KBM-7 (cell line): ENCODE measurements around the gene C12orf75.
"Not testable (repeated sequence)": the region's sequence is repeated elsewhere in the genome, so short reads cannot be mapped to it uniquely, and the experiment has no call there.

ENCODE experiments used
- DNase-seq: peaks from one replicate; pipeline ENCODE4 v3.0.0-alpha.2; 2015
- in situ Hi-C: fragments of 300-500 bp; cut with MboI; formaldehyde crosslinking; loops from 2 replicates; pipeline ENCODE4 v1.14.3; 2020; ENCODE audit warnings: low sequenced_read_pairs, low pct_unique_long_range_greater_than_20kb, mixed read lengths

Gene C12orf75

DNA sequence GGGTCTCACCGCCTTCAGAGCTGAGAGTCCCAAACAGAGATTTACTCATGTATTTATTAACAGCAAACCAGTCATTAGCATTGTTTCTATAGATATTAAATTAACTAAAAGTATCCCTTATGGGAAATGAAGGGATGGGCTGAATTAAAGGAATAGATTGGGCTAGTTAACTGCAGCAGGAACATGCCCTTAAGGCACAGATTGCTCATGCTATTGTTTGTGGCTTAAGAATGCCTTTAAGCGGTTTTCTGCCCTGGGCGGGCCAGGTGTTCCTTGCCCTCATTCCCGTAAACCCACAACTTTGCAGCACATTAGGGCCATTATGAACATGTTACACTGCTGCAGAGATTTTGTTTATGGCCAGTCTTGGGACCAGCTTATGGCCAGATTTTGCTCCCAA lies 21.7 kb upstream of the C12orf75 start:
- in situ Hi-C loops, DNase-seq: not testable (repeated sequence)

DNA sequence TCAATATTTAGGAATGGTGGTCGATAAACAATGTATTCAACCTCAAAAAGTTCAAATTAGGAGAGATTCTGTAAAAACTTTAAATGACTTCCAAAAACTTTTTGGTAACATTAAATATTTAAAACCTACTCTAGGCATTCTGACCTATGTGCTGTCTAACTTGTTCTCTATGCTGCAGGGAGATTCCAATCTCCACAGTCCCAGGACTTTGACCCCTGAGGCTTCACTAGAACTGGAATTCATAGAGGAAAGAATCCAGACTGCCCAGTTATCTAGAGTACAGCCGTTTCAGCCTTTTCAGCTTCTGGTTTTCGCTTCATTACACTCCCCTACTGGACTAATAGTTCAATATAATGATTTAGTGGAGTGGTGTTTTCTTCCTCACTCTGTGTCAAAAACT lies 21.1 kb upstream of the C12orf75 start:
- in situ Hi-C loops, DNase-seq: not testable (repeated sequence)

DNA sequence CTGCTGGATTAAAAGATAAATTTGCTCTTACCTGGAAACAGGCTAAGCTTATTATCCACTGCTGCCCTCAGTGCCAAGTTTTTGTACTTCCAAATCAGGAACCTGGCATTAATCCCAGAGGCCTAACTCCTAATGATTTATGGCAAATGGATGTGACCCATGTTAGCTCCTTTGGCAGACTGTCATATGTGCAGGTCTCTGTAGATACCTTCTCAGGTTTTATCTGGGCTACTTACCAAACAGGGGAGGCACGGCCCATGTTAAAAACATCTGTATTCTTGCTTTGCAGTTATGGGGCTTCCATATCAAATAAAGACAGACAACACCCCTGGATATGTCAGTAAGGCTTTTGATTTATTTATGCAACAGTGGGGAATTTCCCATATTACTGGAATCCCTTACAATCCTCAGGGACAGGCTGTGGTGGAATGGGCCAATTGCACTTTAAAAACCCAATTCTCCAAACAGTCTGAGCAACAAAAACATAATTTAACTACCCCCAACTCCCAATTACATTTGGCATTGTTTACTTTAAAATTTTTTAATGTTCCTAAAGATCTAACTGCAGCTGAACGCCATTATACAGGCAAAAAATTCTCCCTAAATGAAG lies 19.9 kb upstream of the C12orf75 start:
- DNase-seq, in situ Hi-C loops: not testable (repeated sequence)

DNA sequence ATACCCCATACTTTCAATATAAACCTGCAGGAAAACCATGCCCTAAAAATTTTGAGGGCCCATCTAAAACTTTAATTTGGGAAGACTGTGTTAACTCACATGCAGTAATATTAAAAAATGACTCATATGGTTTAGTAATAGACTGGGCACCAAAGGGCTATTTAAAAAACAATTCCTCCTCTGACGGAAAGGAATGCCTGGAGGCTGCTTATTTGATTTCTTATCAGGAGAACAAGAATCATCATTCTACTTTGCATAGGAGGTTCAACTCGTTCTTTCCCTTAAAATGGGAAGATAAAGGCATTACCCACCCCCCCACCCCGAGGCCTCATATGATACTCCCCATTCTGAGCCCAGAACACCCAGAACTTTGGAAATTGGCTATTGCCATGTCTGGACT lies 18.6 kb upstream of the C12orf75 start:
- DNase-seq, in situ Hi-C loops: not testable (repeated sequence)

DNA sequence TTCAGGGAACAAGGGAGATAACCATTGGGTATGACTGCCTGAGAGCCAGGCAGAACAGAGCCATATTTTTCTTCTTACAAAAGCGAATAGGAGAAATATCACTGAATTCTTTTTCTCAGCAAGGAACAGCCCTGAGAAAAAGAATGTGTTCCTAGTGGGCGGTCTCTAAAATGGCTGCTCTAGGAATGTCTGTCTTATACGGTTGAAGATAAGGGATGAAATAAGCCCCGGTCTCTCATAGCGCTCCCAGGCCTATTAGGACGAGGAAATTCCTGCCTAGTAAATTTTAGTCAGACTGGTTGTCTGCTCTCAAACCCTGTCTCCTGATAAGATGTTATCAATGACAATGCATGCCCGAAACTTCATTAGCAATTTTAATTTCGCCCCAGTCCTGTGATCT lies 16.7 kb upstream of the C12orf75 start:
- in situ Hi-C loops, DNase-seq: not testable (repeated sequence)

DNA sequence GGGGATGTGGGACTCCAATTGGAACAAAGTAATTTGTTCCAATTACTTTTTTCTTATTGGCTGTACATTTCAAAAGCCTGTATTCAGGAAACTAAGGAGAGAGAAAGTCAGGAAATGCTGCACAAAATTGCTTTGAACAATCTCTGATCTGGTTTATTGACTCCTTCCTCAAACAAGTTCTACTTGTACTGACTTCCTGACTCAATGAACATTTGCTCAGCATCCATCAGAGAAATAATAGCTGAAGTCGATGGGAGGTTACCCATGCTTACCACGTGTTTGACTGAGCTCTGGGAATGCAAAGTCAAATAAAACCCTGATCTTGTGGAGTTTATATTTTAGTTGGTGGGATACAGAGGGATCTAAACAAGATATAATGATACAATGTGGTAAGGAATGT lies 15.4 kb upstream of the C12orf75 start:
- in situ Hi-C loops: no loop called here
- no peak for DNase-seq

DNA sequence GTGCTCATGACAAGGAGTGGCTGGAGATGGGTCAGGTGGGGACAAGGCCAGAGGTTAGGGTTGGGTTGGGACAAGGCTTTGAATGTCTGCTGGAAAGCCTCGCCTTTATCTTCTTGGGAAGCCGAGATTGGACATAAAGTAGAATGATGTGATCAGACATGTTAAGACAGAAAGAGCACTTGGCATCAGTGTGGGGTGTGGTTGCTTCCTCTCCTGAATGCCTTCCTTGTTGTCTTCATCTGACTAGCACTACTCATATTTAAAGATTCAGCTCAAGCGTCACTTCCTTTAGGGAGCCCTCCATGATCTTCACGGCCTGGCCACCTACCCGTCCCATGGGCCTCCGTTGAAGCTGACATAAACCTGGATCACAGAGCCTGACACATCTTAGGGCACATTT lies 14.8 kb upstream of the C12orf75 start:
- DNase-seq: no peak
- in situ Hi-C loops: no loop called here

DNA sequence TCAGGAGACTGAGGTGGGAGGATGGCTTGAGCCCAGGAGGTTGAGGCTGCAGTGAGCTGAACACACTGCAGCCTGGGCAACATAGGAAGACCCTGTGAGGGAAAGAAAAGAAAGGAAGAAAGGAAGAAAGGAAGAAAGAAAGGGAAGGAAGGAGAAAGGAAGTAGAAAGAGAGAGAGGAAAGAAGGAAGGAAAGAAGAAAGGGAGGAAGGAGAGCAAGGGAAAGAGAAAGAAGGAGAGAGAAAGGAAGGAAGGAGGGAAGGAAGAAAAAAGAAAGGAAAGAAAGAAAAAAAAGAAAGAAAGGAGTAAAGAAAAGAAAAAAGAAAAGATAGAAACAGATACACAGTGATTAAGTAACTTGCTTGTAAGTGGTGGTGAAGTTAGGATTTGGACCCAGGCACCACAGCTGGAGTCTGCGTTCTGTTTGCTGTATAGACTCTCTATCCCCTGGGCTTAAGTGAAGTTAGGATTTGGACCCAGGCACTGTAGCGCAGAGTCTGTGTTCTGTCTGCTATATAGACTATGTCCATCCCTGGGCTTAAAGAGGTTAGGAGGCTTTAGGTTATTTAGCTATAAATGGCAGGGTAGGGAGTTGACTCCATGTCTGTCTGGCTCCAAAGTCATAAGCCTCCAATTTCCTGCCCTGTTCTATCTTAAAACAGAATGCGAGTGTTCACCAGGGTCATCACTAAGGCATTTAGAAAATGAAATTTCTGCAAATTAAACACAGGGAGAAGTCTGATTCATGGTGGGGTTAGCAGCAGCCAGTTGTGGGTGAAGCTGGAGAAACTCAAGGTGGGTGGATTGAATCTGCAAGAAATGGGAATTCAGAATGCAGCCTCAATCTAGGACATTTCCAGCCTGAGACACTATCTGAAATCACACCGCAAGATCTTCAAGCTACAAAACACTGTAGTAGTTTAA lies 13.3 kb upstream of the C12orf75 start:
- in situ Hi-C loops: no loop called here
- DNase-seq: no peak

DNA sequence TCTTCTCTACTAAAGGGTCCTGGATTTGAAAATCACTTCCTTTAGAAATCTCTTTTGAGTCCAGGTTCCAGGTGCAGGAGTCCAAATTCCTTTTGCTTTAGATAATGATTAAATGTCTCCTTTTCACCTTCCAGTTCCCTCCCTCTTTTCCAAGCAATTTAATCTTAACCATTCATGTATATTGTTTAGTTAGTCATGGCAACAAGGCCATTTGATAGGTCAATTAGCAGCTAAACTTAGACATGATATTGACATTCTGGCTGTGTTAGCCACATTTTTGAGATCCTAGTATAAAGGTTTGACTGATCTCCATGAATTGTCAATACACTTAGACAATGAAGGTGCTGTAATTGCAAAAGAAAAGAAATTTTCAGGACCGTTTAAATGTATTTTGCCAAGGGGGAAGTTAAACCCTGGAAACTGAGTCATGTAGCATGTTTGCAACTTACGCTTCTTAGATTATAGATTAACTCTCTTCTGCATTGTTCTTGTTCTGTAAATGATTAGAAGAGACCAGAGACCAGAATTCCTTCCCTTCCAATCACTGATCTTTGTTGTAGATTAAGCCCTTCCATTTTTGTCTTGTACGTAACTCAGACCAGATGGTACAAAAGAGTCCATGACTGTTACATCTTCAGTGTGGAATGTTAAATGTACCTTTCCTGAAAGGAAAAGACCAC lies 12.4 kb upstream of the C12orf75 start:
- in situ Hi-C loops: no loop called here
- no peak for DNase-seq

DNA sequence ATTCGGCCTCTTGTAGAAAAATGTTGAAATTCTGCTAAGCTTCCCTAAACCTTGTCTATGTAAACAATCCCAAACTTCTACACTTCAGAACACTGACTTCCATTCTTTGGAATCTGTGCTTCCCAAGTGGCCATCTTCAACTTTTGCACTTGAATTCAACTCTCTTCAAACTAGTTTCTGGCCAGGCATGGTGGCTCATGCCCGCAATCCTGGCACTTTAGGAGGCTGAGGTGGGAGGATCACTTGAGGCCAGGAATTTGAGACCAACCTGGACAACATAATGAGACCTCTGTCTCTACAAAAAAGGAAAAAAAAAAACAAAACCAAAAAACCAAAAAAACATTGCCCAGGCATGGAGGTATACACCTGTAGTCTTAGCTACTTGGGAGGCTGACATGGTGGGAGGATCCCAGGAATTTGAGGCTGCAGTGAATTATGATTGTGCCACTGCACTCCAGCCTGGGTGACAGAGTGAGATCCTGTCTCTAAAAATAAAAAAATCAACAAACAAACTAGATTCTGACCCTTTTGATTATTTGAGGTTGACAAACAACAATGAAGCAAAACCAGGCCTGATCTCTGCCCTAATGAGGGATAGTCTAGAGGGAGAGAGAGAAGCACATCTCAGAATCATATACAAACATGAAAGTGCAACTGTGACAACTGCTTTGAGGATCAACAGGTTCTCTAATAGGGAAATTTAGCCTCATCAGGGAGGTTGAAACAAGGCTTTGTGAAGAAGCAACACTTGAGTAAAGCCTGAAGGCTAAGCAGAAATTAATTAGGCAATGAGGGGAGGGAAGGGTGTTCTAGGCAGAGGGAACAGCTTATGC lies 11.6 kb upstream of the C12orf75 start:
- in situ Hi-C loops: no loop called here
- DNase-seq: no peak

DNA sequence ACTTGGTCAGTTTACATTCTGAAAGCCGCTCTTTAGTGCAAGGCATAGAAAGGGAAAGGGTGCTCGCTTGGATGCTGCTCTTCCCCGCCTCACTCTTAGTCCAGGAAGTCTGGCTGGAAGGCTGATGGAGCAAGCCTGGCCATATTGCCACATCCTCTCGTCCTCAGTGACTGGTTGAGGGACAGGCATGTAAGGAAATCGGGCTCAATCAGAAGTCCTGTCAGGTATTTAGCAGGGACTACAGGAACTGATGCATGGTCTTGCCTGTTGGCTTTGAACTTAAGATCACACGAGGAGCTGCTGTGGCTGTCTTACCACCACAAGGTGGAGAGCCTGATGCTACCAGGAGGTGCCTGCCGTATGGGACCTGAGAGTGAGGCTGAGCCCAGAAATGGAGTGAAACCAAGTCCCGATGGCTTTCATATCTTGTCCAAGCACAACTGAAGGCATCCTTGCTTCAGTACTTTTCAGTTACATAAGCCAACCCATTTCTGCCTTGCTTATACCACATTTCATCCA lies 10.7 kb upstream of the C12orf75 start:
- no peak for DNase-seq

DNA sequence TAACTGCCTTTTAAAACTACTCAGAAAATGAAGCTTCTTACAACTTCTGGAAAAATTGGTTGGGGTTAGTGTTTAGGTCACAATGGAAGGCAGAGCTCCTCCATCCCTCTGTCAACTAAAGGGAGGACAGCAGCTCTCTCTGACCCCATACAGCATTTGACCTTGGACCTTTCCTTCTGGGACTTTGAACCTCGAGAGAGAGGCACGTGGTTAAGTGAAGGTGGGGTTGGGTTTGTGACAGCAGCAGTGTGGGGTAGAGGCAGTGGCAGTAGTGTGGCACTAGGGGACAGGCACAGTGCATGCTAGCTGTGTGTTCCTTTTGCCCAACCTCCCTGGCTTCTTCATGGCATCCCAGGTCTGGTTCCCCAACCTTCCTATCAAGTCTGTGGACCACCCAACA lies 9.4 kb upstream of the C12orf75 start:
- in situ Hi-C loops: no loop called here
- DNase-seq: no peak

More for the DNA sequence above, 10.7 kb upstream of the C12orf75 start:
- in situ Hi-C loops: no loop called here

DNA sequence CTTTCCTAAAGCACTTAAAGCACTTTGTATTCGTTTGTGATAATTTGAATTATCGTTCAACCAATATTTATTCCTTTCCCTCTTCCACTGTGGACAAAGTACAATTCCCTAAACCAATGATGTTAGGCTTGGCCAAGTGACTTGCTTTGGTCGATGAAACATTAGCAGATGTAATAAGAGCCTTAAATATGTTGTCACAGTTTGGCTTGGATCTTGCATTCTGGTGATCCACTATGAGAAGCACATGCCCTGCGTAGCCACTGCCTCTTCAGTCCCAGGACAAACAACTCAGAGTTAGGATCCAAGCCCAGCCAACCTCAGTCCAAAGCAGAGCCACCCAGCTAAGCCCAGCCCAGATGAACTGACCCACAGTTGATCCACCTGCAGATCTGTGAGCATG lies 8.4 kb upstream of the C12orf75 start:
- in situ Hi-C loops: no loop called here

DNA sequence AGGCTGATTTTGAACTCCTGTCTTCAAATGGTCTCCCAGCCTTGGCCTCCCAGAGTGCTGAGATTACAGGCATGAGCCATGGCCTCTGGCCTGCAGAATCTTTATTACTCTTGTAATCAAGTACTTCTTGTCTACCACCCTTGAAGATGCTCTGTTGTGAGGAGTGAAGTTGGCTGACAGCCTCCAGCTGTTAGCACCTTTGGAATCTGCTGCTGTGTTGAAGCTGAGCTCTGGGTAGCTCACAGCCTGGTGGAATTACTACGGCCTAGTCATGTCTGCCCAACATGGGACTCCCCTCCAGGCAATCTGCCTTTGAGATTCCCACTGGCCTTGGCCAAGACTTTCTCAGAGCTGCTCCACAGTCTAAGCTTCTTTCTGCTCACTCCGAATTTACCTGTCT lies 5.8 kb upstream of the C12orf75 start:
- in situ Hi-C loops: no loop called here
- no peak for DNase-seq

More for the DNA sequence above, 8.4 kb upstream of the C12orf75 start:
- no peak for DNase-seq

DNA sequence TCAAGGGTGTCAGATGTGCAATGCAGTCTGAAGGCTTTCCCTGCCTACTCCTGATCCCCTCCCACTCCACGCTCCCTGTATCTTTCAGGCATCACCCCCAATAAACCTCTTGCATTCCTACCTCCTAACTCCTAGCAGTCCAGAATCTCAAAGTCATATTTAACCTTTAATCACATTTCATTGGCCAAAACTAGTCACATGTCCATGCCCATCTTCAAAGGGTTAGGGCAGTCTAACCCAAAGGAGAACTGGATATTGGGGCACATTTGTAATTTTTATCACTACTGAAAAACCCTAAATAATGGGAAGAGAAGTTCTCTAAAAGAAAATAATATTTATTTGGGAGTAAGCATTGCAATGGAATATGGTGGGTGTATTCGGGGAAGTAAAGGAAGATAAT lies 5.4 kb upstream of the C12orf75 start:
- no peak for DNase-seq
- in situ Hi-C loops: no loop called here

DNA sequence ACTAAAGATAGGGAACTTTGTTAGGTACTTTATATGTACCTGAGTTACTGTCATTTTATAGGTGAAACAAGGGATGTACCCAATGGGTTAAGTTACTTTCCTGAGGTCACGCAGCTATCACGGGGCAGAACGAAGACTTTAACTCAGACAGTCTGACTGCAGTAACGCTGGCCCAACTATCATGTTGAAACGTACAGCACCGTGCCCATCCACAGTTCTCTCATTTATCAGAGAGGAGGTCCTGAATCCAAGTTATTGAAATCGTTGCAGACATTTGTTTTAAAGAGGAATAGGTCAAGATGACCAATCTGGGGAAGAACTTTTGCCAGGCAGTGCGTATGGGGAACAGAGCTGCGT lies 587 bp upstream of the C12orf75 start:
- no peak for DNase-seq
- in situ Hi-C loops: no loop called here

DNA sequence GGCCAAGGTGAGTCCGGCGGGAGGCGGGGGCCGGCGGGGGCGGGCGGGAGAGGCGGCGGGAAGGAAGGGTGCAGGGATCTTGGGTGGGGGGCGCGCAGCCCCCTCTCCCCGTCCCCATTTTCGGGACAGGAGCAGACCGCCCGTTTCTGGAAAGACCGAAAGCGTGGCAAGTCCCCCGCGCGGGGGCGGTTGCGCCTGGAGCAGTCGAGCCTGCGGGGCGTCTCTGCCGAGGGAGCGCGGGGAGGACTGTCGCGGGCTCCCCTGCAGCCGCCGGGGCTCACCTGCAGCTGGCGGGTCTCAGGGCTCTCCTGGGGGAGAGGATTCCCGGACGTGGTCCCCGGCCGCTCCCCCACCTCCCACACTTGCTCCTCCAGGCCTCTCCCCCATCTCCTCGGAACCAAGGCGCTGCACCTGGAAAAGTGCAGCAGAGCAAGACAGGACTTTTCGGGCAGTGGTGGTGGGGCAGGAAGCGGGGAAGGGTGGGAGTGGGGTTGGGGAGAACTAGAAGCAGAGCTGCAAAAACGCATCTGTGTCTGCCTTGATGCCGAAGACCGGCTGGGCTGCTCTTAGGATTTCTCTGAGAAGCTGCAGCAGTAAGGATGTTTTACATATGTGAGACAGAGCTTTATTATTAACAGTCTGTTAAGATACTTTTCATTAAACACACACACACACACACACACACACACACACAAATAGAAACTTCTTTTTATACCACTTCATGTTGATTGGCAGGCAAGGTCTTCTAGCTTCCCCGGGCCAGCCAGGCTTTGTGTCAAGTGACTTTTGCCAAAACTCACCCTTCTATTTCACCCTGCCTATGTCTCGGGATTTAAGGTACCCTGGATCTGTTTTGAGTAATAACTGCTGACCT lies 677 bp downstream of the C12orf75 start:
- DNase-seq: peak; percentile 9
- in situ Hi-C loops: no loop called here

DNA sequence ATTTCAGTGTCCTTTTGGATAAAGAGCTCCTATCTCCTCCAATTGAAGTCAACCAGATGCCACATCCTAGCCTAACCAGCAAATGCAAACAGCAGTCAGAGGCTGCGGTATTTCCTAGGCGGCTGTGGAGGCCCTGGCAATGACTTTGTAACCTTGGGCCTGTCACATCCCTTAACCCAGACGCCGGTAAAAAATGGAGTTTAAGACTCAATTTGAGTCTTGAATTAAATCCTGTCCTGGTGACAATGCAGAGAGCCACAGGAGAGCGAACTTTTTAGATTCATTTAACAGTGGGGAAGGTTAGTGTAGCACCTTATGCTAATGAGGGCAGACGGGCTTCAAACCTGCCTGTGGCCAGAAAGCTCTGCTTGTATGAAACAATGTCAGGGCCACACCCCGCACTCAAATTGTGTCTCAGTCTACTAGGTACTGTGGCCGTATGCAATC lies 1.3 kb downstream of the C12orf75 start:
- DNase-seq: no peak
- in situ Hi-C loops: no loop called here
